Upper lobe of left lung (tissue), 6 donors: ENCODE measurements around the gene KRT7. TPM values are rescaled to one million over a fixed set of nuclear protein-coding genes. Genes with fewer than 3 reads are reported as not detected.

Source experiments
- ATAC-seq, 2 donors: fragments of 200-7000 bp; cut with Tn5 transposase; one replicate each; pipeline ENCODE4 v1.9.1; 2022; ENCODE audit warnings: mild to moderate bottlenecking in 2 of 2, moderate library complexity in 2 of 2; ENCODE audit not compliant: low FRiP score in 2 of 2
- DNase-seq, 2 donors: peaks; one replicate each; pipeline ENCODE4 v3.0.0-alpha.2; 2019 to 2020
- H3K27ac ChIP-seq, 4 donors: fragments of 200-600 bp; sonication (generic); one replicate each; pipeline ENCODE4 v1.5.1; 2016 to 2019
- H3K27me3 ChIP-seq, 4 donors: fragments of 200-600 bp; sonication (generic); one replicate each; pipeline ENCODE4 v1.5.1; 2017 to 2019
- H3K36me3 ChIP-seq, 4 donors: fragments of 200-600 bp; sonication (generic); one replicate each; pipeline ENCODE4 v1.5.1; 2016 to 2019
- H3K4me1 ChIP-seq, 4 donors: fragments of 200-600 bp; sonication (generic); one replicate each; pipeline ENCODE4 v1.5.1; 2018 to 2019
- H3K4me3 ChIP-seq, 4 donors: fragments of 200-600 bp; sonication (generic); one replicate each; pipeline ENCODE4 v1.5.1; 2017 to 2019; ENCODE audit warnings: mild to moderate bottlenecking in 2 of 4, moderate library complexity in 1 of 4
- H3K9me3 ChIP-seq, 4 donors: fragments of 200-600 bp; sonication (generic); one replicate each; pipeline ENCODE4 v1.5.1; 2018 to 2019
- CTCF ChIP-seq, 6 experiments: fragments of 450-650 bp in 4 of 6; fragments of 200-600 bp in 2 of 6; sonication (generic) in 2 of 6; IDR thresholded peaks; one replicate each; pipeline ENCODE4 v1.5.1; 2016 to 2019; ENCODE audit warnings: antibody characterized with exemption in 6 of 6
- EP300 ChIP-seq, 4 donors: sonication (generic); formaldehyde crosslinking; IDR thresholded peaks; one replicate each; pipeline ENCODE4 v1.5.1; 2017; ENCODE audit warnings: antibody characterized with exemption in 4 of 4, control low read depth in 2 of 4
- POLR2A ChIP-seq, 4 donors: fragments of 450-650 bp; IDR thresholded peaks; one replicate each; pipeline ENCODE4 v1.5.1; 2016 to 2017; ENCODE audit warnings: antibody characterized with exemption in 4 of 4, mild to moderate bottlenecking in 2 of 4
- POLR2AphosphoS5 ChIP-seq, 2 donors: sonication (generic); formaldehyde crosslinking; IDR thresholded peaks; one replicate each; pipeline ENCODE4 v1.5.1; 2017; ENCODE audit warnings: antibody characterized with exemption in 2 of 2
- WGBS, 2 donors: methylation state at CpG; one replicate each; pipeline ENCODE4 v1.1.5; 2017 to 2018; 5-methylcytosine and 5-hydroxymethylcytosine counted together
- total RNA-seq, 6 donors: library from RNA; depleted of rRNA in 4 of 6; stranded (reverse); fragments of >200 nt in 4 of 6; gene quantifications; one replicate each; pipeline versions ENCODE4 v1.1.0 to v1.2.1, GENCODE V29; 2016 to 2021
- donor health status: DM: no; HTN: no; CAD: no; lungs with moderate emphysema.
- donor health status: DM: no; HTN: yes; CAD: no; lungs with severe emphysema.

The KRT7 gene
- total RNA-seq, 6 donors from 2014 or later, result 247 to 1,279 (median 821) TPM

GRCh38 chr12:52198454-52199215, 34.4 kb upstream of the KRT7 start:
- Histone ChIP-seq H3K4me3 (no peak overlapping the region), H3K36me3 (no peaks in the 10 kb centered on the region), H3K4me1 (peaks cover 54 to 76% (median 67%) of the 10 kb centered on the region in 4 donors), H3K27ac (peak overlapping the region; percentile 75 to 86 (median 82)), H3K27me3 (no peaks in the 10 kb centered on the region), H3K9me3 (no peaks in the 10 kb centered on the region)
- no peak for TF ChIP-seq CTCF (IDR thresholded peaks at IDR 0.05)
- TF ChIP-seq POLR2AphosphoS5 (IDR thresholded peaks at IDR 0.05), result peak in 1 of 2 donors; percentile 21
- peak in 1 of 4 donors; percentile 47 for TF ChIP-seq EP300 (IDR thresholded peaks at IDR 0.05)
- WGBS, 2 donors, result 54 to 58% methylated on average over 3 to 5 of the region's 5 CpGs
- DNase-seq, result peak in 1 of 2 donors; percentile 62
- ATAC-seq, result peak; percentile 4 to 59

- Histone ChIP-seq H3K27me3 (no peaks in the 10 kb centered on the region), H3K4me3 (no peak overlapping the region), H3K36me3 (no peaks in the 10 kb centered on the region), H3K9me3 (no peaks in the 10 kb centered on the region), H3K4me1 (peaks cover 46 to 70% (median 63%) of the 10 kb centered on the region in 4 donors), H3K27ac (peak overlapping the region; percentile 75 to 86 (median 82))
- TF ChIP-seq POLR2A (IDR thresholded peaks at IDR 0.05) (no peak), POLR2AphosphoS5 (IDR thresholded peaks at IDR 0.05) (no peak), CTCF (IDR thresholded peaks at IDR 0.05) (no peak), EP300 (IDR thresholded peaks at IDR 0.05) (no peak)
- 75 to 88% methylated on average over 7 to 8 of the region's 8 CpGs for WGBS, 2 donors
- ATAC-seq, result no peak
- DNase-seq, result no peak
Observed at GRCh38 chr12:52199294-52199919, 33.6 kb upstream of the KRT7 start.

GRCh38 chr12:52200086-52200780, 32.8 kb upstream of the KRT7 start:
- Histone ChIP-seq H3K9me3 (no peaks in the 10 kb centered on the region), H3K4me3 (no peak overlapping the region), H3K27ac (peak overlapping the region in 2 of 4 donors; percentile 86), H3K27me3 (no peaks in the 10 kb centered on the region), H3K4me1 (peaks cover 38 to 64% (median 56%) of the 10 kb centered on the region in 4 donors), H3K36me3 (no peaks in the 10 kb centered on the region)
- no peak for DNase-seq
- TF ChIP-seq EP300 (IDR thresholded peaks at IDR 0.05), result no peak
- TF ChIP-seq POLR2AphosphoS5 (IDR thresholded peaks at IDR 0.05), result no peak
- no peak for TF ChIP-seq POLR2A (IDR thresholded peaks at IDR 0.05)
- TF ChIP-seq CTCF (IDR thresholded peaks at IDR 0.05), result no peak
- ATAC-seq, result no peak
- 88 to 90% methylated on average over 4 to 11 of the region's 13 CpGs for WGBS, 2 donors

- ATAC-seq, result no peak
- H3K4me1 ChIP-seq, result peaks cover 38 to 64% (median 53%) of the 10 kb centered on the region in 4 donors
- no peak overlapping the region for H3K4me3 ChIP-seq
- 80 to 85% methylated on average over 13 to 15 of the region's 15 CpGs for WGBS, 2 donors
- H3K36me3 ChIP-seq, result no peaks in the 10 kb centered on the region
- TF ChIP-seq POLR2AphosphoS5 (IDR thresholded peaks at IDR 0.05) (no peak), EP300 (IDR thresholded peaks at IDR 0.05) (no peak), POLR2A (IDR thresholded peaks at IDR 0.05) (no peak), CTCF (IDR thresholded peaks at IDR 0.05) (no peak)
- no peaks in the 10 kb centered on the region for H3K27me3 ChIP-seq
- H3K27ac ChIP-seq, result peak overlapping the region in 2 of 4 donors; percentile 86
- no peaks in the 10 kb centered on the region for H3K9me3 ChIP-seq
- DNase-seq, result no peak
Observed at GRCh38 chr12:52200781-52201450, 32.1 kb upstream of the KRT7 start.
